ENCODE measurements around the gene WARS2.
"Not testable (repeated sequence)": the region's sequence is repeated elsewhere in the genome, so short reads cannot be mapped to it uniquely, and the experiment has no call there.

Gene WARS2

GRCh38 chr1:119159111-119159510, 18.7 kb upstream of the WARS2 start:
- ChIA-PET POLR2A (no interaction called here), CTCF (interaction anchor here (1.2 kb wide), 1 partner anchor 117 kb away, joined by 3 read pairs; no protein-coding TSS in a partner anchor)
- TF ChIP-seq FOXK2 (IDR thresholded peaks at IDR 0.05) (no peak), SUZ12 (IDR thresholded peaks at IDR 0.05) (no peak), BHLHE40 (IDR thresholded peaks at IDR 0.05; ENCODE audit: borderline replicate concordance) (no peak), FOXA1 (IDR thresholded peaks at IDR 0.05) (no peak), ZNF384 (IDR thresholded peaks at IDR 0.05) (no peak), SP1 (IDR thresholded peaks at IDR 0.05) (no peak), NFRKB (IDR thresholded peaks at IDR 0.05) (no peak), ELF4 (IDR thresholded peaks at IDR 0.05) (no peak), FOXM1 (IDR thresholded peaks at IDR 0.05; ENCODE audit: borderline replicate concordance) (no peak), L3MBTL2 (conservative IDR thresholded peaks at IDR 0.05) (no peak)
- no peak for DNase-seq (ENCODE audit: extremely low spot score)

GRCh38 chr1:119156761-119157160, 16.3 kb upstream of the WARS2 start:
- CTCF ChIA-PET; POLR2A ChIA-PET; DNase-seq (ENCODE audit: extremely low spot score): not testable (repeated sequence)

GRCh38 chr1:119155069-119155468, 14.6 kb upstream of the WARS2 start:
- POLR2A ChIA-PET; CTCF ChIA-PET; DNase-seq (ENCODE audit: extremely low spot score): not testable (repeated sequence)

- TF ChIP-seq FOXK2 (IDR thresholded peaks at IDR 0.05) (no peak), ARNT (IDR thresholded peaks at IDR 0.05) (no peak), L3MBTL2 (conservative IDR thresholded peaks at IDR 0.05) (no peak), FOXA1 (IDR thresholded peaks at IDR 0.05) (no peak), FOXM1 (IDR thresholded peaks at IDR 0.05; ENCODE audit: borderline replicate concordance) (no peak), BHLHE40 (IDR thresholded peaks at IDR 0.05; ENCODE audit: borderline replicate concordance) (no peak), SUZ12 (IDR thresholded peaks at IDR 0.05) (no peak), LEF1 (IDR thresholded peaks at IDR 0.05; ENCODE audit: borderline replicate concordance) (no peak)
- DNase-seq (ENCODE audit: extremely low spot score): no peak
- ChIA-PET POLR2A (interaction anchor here (1.6 kb wide), 1 partner anchor 9 kb away, joined by 9 read pairs; the partner anchor contains the start of gene WARS2), CTCF (no interaction called here)
Observed at GRCh38 chr1:119150150-119150549, 9.7 kb upstream of the WARS2 start.

GRCh38 chr1:119147661-119148090, 7.2 kb upstream of the WARS2 start:
- TF ChIP-seq SUZ12 (IDR thresholded peaks at IDR 0.05): no peak
- no peak for TF ChIP-seq SP1 (IDR thresholded peaks at IDR 0.05)
- no peak for DNase-seq (ENCODE audit: extremely low spot score)
- CTCF ChIA-PET: no interaction called here
- POLR2A ChIA-PET: no interaction called here

GRCh38 chr1:119146466-119146865, 6.0 kb upstream of the WARS2 start:
- TF ChIP-seq CTBP1 (IDR thresholded peaks at IDR 0.05; ENCODE audit: borderline replicate concordance) (no peak), NFRKB (IDR thresholded peaks at IDR 0.05) (no peak), SUZ12 (IDR thresholded peaks at IDR 0.05) (no peak), ZNF384 (IDR thresholded peaks at IDR 0.05) (no peak), SP1 (IDR thresholded peaks at IDR 0.05) (no peak), FOXM1 (IDR thresholded peaks at IDR 0.05; ENCODE audit: borderline replicate concordance) (no peak), FOXA1 (IDR thresholded peaks at IDR 0.05) (no peak), PKNOX1 (IDR thresholded peaks at IDR 0.05) (no peak), L3MBTL2 (conservative IDR thresholded peaks at IDR 0.05) (no peak), ELF4 (IDR thresholded peaks at IDR 0.05) (no peak), HDGF (IDR thresholded peaks at IDR 0.05; ENCODE audit: borderline replicate concordance) (no peak), LEF1 (IDR thresholded peaks at IDR 0.05; ENCODE audit: borderline replicate concordance) (no peak), ARNT (IDR thresholded peaks at IDR 0.05) (no peak), BHLHE40 (IDR thresholded peaks at IDR 0.05; ENCODE audit: borderline replicate concordance) (no peak), TARDBP (IDR thresholded peaks at IDR 0.05) (no peak), FOXK2 (IDR thresholded peaks at IDR 0.05) (no peak)
- POLR2A ChIA-PET: no interaction called here
- no peak for DNase-seq (ENCODE audit: extremely low spot score)
- CTCF ChIA-PET: no interaction called here

GRCh38 chr1:119144813-119145212, 4.4 kb upstream of the WARS2 start:
- POLR2A ChIA-PET: no interaction called here
- CTCF ChIA-PET: interaction anchor here (0.6 kb wide), 1 partner anchor 273 kb away, joined by 3 read pairs; no protein-coding TSS in a partner anchor
- TF ChIP-seq ELF4 (IDR thresholded peaks at IDR 0.05) (no peak), L3MBTL2 (conservative IDR thresholded peaks at IDR 0.05) (no peak), ARNT (IDR thresholded peaks at IDR 0.05) (no peak), FOXK2 (IDR thresholded peaks at IDR 0.05) (no peak), PKNOX1 (IDR thresholded peaks at IDR 0.05) (no peak), HDGF (IDR thresholded peaks at IDR 0.05; ENCODE audit: borderline replicate concordance) (no peak), LEF1 (IDR thresholded peaks at IDR 0.05; ENCODE audit: borderline replicate concordance) (no peak), FOXM1 (IDR thresholded peaks at IDR 0.05; ENCODE audit: borderline replicate concordance) (no peak), CTBP1 (IDR thresholded peaks at IDR 0.05; ENCODE audit: borderline replicate concordance) (no peak), SUZ12 (IDR thresholded peaks at IDR 0.05) (no peak), TARDBP (IDR thresholded peaks at IDR 0.05) (no peak), BHLHE40 (IDR thresholded peaks at IDR 0.05; ENCODE audit: borderline replicate concordance) (no peak)
- no peak for DNase-seq (ENCODE audit: extremely low spot score)

GRCh38 chr1:119143706-119144105, 3.3 kb upstream of the WARS2 start:
- no peak for TF ChIP-seq ZNF384 (IDR thresholded peaks at IDR 0.05)
- no peak for TF ChIP-seq FOXA1 (IDR thresholded peaks at IDR 0.05)
- TF ChIP-seq SP1 (IDR thresholded peaks at IDR 0.05): no peak
- no peak for TF ChIP-seq FOXM1 (IDR thresholded peaks at IDR 0.05; ENCODE audit: borderline replicate concordance)
- TF ChIP-seq ELF4 (IDR thresholded peaks at IDR 0.05): no peak
- TF ChIP-seq CTBP1 (IDR thresholded peaks at IDR 0.05; ENCODE audit: borderline replicate concordance): no peak
- no peak for TF ChIP-seq HDGF (IDR thresholded peaks at IDR 0.05; ENCODE audit: borderline replicate concordance)
- no peak for TF ChIP-seq NFRKB (IDR thresholded peaks at IDR 0.05)
- no peak for TF ChIP-seq PKNOX1 (IDR thresholded peaks at IDR 0.05)
- TF ChIP-seq TARDBP (IDR thresholded peaks at IDR 0.05): no peak
- TF ChIP-seq BHLHE40 (IDR thresholded peaks at IDR 0.05; ENCODE audit: borderline replicate concordance): no peak
- TF ChIP-seq L3MBTL2 (conservative IDR thresholded peaks at IDR 0.05): no peak
- no peak for TF ChIP-seq LEF1 (IDR thresholded peaks at IDR 0.05; ENCODE audit: borderline replicate concordance)
- TF ChIP-seq FOXK2 (IDR thresholded peaks at IDR 0.05): no peak
- TF ChIP-seq SUZ12 (IDR thresholded peaks at IDR 0.05): no peak
- no peak for TF ChIP-seq ARNT (IDR thresholded peaks at IDR 0.05)

More at GRCh38 chr1:119143706-119144105, 3.3 kb upstream of the WARS2 start:
- ChIA-PET CTCF (no interaction called here), POLR2A (no interaction called here)
- no peak for DNase-seq (ENCODE audit: extremely low spot score)

All from HEK293T (cell line).